HG03025 (cell line): ENCODE results near the gene SUPT20H.
A peak's percentile ranks its signal among the peaks of the same experiment; 100 is the strongest.

Source experiments
- ATAC-seq: cut with Tn5 transposase; IDR thresholded peaks from one replicate; pipeline ENCODE4 v1.9.1; 2021; ENCODE audit warnings: mild to moderate bottlenecking, moderate library complexity; ENCODE audit not compliant: unreplicated experiment, low FRiP score

The SUPT20H gene

GRCh38 chr13:37010424-37010823 lies 49.1 kb downstream of the SUPT20H start:
- no peak for ATAC-seq

GRCh38 chr13:37009692-37010091 lies 49.8 kb downstream of the SUPT20H start:
- no peak for ATAC-seq

DNA sequence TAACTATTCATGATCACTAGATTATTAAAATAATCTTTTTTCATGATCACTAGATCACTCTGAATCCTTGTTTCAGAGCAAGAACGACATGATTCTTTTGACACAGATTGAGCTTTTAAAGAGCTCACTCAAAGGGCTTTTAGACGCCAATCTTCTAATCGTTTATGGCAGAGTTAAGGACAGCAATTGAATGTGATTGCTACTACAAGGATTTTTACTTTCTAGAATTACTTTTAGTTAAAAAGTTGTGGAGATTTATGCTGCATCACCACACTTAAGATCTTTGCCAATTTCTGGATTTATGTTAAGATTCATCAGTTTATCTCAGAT lies 57.6 kb downstream of the SUPT20H start:
- no peak for ATAC-seq

DNA sequence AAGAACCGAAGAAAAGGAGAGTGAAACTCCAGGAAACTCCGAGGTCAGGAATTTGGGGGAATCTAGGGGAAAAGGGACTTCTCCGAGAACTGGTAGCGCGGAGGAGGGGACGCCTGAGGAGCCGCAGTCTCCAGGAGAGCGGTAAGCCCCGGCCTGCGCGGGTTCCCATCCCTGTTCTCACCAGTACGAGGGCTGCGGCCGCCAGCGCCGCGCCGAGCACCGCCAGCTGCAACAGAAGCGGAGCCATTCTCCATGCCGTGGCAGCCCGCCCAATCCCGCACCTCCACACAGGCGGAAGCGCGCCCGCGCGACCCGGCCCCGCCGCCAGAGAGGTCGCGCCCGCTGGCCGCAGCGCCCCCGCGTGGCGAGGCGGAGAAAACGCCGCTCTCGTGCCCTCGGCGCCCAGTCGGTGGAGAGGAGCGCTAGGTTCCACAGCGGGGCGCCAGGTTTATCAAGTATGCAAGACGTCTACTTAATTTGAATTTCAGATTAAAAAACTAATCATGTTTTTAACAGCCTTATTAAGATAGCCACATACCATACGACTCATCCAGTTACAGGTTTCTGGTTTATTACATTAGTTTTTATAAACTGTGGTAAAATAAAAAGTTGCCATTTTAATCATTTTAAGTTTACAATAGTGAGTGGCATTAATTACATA lies 60.3 kb downstream of the SUPT20H start, which contains the start of gene ALG5:
TSS of gene ALG5 (minus strand) at position 287 of the 661 bp plus-strand sequence. CDS start at position 247, 40 bp downstream.
- peak; percentile 72 for ATAC-seq

- ATAC-seq, result no peak
These were observed 60.9 kb downstream of the SUPT20H start for GRCh38 chr13:36998624-36999041.

DNA sequence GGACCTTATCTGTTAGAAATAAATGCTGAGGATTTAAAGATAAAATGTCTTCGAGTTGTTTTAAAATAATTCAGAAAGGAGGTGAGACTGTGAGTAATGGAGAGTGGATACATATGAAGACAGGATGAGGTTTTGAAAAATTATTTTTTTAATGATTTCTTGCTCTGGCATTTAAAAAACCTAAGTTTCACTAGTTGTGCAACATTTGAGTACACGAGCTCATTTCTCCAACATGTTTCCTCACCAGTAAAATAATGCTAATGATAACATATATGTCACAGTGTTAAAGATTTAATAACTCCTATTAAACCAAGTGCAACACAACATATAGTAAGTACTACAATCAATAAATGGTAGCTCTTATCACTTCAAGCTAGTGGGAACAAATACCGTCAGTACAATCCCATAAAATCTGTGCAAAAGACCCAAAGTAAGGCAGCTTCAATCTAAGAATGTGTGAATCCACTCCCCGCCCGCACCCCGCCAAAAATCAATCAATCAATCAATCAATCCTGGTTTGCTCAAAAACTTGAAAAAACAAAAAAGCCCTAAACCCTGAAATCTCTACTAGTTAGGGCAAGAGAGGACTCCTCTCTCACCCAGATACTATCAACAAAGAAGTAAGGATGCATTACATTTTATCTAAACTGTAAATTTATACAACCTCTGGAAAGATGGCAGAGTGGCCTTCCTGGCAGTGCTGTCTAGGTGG lies 61.6 kb downstream of the SUPT20H start:
- no peak for ATAC-seq

- ATAC-seq, result no peak
These were observed 67.1 kb downstream of the SUPT20H start for GRCh38 chr13:36992362-36992761.

DNA sequence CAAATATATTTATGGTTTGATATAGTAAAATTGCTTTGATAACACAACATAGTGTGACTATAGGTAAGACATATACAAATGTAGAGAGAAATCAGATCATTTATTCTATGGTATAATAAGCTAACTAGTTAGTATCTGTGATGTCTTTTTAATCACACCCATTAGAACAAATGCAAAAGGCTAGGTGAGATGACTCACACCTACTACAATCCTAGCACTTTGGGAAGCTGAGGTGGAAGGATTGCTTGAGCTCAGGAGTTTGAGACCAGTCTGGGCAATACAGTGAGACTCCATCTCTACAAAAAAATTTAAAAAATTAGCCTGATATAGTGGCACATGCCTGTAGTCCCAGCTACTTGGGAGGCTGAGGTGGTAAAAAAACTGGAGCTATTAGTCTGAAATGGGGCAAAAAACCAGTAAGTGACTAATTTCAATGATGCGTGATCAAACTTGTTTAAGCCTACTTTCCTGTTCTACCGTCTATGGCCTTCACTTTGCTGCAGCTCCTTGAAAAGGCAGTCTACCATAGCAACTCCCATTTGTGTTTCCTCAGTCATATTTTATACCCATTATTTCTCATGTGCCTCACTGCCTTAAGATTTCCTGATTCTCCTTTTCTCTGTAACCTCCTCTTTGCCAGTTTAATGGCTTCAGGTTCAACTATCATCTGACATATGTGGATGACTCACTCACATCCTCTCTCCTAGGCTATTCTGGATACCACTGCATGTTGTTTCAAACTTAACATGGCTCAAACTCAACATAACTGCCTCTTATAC lies 72.8 kb downstream of the SUPT20H start:
- no peak for ATAC-seq

DNA sequence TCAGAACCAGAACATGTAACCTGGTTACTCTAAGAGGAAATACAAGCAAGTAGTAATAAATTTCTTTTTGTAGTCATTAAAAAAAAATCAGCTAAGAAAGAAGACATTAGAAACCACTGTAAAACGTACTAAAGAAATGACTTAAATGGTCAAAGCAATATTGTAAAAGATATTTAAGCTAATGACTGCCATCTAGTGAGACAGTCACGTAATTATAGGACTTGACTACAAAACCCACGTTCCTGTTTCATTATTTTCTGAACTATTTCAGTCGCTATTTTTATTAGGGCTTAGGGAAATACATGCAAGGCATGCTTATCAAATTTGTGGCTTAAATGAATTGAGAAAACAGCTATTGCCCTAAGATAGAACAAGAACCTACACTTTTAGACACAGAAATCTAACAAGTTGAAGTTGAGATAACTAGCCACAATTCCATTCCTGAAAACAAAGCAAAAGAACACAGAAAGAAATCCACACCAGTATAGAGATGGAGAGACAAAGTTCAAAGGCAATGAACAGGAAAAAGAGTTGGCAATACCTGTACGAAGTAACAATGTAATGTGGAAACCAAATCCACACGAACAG lies 78.2 kb downstream of the SUPT20H start:
- no peak for ATAC-seq

GRCh38 chr13:36979361-36980050 lies 80.0 kb downstream of the SUPT20H start:
- no peak for ATAC-seq

- no peak for ATAC-seq
These were observed 84.3 kb downstream of the SUPT20H start for GRCh38 chr13:36975172-36975571.

- peak; percentile 80 for ATAC-seq
These were observed 85.7 kb downstream of the SUPT20H start for GRCh38 chr13:36973621-36974295.

- no peak for ATAC-seq
These were observed 86.5 kb downstream of the SUPT20H start for GRCh38 chr13:36973009-36973408.

- ATAC-seq, result no peak
These were observed 93.1 kb downstream of the SUPT20H start for GRCh38 chr13:36966404-36966803.

DNA sequence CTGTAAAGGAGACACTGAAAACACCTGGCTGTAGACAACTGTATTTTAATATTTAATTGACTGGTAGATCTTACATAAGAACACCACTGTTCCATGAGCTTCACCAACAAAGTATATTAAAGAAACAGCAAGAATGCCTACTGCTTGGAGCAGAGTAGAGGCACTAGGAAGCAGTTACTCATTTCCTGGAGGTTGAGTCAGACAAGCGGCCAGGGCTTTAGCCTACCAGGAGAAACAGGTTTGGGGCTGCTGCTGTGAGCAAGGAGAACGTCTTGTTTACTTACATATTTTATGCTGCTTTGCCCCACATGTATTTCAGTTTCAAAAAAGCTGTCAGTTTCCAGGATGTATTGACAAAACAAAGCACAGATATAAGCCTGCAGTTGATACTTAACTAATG lies 93.7 kb downstream of the SUPT20H start:
- no peak for ATAC-seq

GRCh38 chr13:36959456-36960116 lies 99.9 kb downstream of the SUPT20H start:
- ATAC-seq, result no peak
